Stimulated activated CD4-positive, alpha-beta T cell treated with anti-CD3 and anti-CD28 coated beads, Interleukin-12 subunit alpha, Interleukin-12 subunit beta, amount 100 ng/mL, for 48 hours (primary cell): ENCODE results near the gene MKI67.

Experiments
- DNase-seq, 3 donors: peaks; one replicate each; pipeline ENCODE4 v3.0.0-alpha.2; 2020; ENCODE audit warnings: low read depth in 2 of 3, low spot score in 1 of 3

MKI67 gene

DNA sequence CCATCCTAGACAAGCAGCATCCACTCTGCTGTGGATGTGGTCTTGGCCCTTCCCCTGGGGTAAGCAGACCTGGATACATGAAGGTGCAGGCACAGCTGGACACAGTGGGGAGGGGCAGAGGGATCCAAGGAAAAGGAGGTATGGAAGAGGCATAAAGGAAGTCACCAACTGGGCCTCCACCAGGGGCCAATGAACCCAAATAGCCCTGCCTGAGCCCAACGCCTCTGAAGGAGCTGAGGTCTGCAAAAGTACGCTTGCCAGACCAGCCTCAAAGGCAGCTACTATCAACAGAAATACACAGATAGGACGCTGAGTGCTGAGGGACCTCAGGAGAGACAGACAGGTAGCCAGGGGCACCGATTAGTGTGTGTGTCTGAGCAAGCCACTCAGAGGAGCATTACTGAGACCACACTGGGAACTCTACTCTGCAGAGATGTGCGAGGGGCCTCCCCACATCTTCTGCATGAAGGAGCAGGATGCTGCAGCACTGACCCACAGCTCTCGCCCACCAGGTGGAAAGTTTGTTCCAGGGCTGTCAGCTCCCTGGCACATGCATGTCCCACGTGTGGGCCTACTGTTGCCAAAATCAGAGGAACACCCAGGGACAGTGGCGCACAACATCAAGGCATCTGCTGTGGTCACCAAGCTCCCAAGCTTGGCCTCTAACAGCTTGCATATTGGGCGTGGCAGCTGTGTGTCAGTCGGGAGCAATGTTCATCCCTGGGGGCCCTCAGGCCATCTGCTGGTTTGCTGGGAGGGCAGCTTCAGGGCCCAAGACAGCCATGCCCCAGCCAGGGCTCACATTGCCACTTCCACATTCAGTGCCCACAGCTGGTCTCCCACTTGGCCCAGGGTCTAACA is 40.0 kb downstream of the MKI67 start:
- DNase-seq = no peak

DNA sequence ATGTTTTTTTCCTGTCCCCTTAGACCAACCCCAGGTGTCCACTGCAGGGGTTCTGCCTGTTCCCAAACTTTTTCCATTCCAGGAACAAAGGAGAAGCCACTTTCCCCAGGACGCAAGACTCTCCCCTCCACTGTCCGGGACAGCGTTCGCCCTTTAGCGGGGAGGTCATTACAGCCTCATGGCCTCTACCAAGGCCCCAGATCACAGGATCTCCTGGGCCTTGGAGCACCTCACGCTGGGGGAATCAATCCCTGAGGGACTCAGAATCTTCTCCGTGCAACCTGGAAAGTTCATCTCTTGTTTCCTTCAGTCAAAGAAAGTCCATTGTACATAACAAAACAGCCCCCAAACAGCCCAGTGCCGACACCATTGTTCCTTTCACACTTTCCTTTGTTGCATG is 41.2 kb downstream of the MKI67 start:
- no peak for DNase-seq

GRCh38 chr10:128084364-128084763 is 41.9 kb downstream of the MKI67 start:
- no peak for DNase-seq

DNA sequence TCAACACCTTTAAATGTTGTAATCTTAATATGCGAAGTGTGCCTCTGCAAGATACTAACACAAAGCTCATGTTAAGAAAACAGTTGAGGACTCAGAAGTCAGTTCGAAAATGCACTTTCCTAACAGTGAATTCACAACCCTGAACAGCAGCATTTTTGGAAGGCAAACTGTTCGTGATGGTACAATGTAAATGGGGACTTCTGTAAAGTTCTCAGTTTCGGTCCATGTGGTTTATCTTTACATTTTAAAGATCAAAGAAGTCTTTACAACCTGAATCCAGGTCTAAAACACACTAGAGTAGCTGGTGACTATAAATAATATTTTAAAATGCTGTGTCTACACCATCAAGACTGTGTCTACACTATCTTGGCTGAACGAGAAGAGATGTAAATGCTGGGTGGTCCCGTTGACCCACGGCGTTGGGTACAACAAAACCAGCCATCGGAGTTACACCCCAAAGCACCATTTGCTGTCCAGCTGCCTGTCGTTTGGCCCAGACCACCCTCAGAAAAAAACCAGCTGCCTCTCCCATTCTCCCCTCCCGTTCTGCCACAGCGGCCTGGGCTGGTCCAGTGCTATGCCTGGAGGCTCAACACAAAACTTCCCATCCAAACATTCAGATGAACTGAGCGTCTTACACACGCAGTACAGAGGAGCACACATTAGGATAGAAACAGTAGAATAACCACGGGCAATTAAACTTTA is 42.9 kb downstream of the MKI67 start:
- no peak for DNase-seq

- no peak for DNase-seq
Observed at GRCh38 chr10:128081720-128082119, 44.5 kb downstream of the MKI67 start.

DNA sequence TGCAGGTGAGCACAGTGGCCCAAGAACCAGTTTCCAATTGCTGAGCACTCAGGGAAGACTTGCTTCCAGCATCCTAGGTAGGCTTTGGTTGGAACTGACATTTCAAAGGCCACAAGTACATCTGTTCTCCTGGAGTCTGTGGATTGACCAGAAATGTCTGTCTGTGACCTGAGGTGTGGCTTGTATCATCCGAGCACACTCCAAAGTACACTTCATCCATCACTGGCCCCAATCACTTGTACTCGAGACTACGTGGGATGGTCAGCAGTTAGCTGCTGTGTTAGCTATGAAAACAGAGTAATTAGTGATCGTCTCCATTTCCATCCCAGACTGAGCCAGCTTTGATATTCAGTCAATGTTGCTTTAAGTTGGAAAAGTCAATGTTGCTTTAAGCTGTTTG is 45.0 kb downstream of the MKI67 start:
- DNase-seq = no peak

DNA sequence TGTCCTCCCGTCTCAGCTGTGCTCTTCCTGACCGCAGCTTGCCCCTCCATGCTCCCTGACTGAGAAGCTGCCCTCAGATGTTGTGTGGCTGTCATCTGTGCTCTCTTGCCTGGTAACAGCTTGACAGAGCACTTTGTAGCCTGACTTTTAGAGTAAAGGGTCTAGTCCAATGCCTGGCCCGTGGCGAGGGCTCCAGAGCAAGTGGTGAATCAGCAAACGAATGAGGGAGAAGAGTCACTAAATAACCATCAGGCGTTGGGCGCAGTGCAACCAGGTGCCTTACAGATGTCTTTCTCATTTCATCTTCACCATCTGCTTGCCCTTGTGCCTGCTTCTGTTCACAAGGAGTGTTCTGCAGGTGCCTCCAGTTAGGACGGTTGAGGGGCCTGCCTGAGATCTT is 45.6 kb downstream of the MKI67 start:
- DNase-seq = no peak

DNA sequence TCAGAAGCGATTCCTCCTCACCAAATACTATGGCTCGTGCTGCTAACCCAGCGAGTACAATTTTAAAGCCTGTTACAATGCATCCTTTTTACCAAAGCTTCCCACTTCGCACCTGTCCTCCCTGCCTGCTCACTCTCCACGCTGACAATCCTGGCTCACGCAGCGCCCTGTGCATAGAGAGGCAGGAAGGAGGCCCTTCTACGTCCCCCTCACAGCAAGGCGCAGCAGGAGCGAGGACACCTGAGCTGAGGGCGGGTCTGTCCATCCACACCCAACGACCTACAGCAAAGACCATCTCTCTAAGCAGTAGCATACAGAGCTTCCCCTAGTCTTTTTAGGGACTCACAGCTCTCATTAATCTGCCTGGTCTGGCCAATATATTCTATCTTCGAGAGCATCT is 46.0 kb downstream of the MKI67 start:
- no peak for DNase-seq

GRCh38 chr10:128078136-128078969 is 47.9 kb downstream of the MKI67 start:
- peak in 1 of 3 donors; percentile 37 for DNase-seq

GRCh38 chr10:128077155-128077875 is 48.9 kb downstream of the MKI67 start:
- no peak for DNase-seq

GRCh38 chr10:128074589-128074988 is 51.6 kb downstream of the MKI67 start:
- DNase-seq = no peak

DNA sequence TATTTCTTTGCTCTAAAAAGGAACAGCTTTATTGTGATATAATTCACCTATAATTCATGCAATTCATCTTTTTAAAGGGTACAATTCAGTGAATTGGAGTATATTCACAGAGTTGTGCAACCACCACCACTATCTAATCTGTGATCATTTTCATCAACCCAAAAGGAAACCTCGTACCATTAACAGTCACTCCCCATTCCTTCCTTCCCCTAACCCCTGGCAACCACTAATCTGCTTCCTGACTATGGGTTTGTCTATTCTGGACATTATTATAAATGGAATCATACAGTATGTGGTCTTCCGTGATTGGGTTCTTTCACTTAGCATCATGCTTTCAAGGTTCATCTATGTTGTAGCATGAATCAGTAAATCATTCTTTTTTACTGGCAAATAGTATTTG is 52.3 kb downstream of the MKI67 start:
- no peak for DNase-seq

GRCh38 chr10:128072941-128073645 is 53.1 kb downstream of the MKI67 start:
- DNase-seq = no peak

DNA sequence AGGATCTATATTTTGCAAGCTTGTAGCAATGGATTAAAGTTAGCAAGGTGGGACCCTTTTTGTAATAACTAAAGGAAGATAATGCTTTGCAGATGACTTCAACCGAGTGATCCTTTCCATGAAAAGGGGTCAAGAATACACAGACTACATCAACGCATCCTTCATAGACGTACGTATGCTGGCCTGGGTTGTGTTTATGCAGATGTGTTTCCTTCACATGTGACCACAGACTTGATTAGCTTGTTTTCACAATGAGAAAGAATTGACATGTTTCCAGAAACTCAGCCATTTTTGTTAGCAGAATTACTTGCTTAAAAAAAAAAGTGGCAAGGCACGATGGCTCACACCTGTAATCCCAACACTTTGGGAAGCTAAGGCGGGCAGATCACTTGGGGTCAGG is 54.2 kb downstream of the MKI67 start:
- no peak for DNase-seq

- no peak for DNase-seq
Observed at GRCh38 chr10:128071417-128071782, 54.8 kb downstream of the MKI67 start.

DNA sequence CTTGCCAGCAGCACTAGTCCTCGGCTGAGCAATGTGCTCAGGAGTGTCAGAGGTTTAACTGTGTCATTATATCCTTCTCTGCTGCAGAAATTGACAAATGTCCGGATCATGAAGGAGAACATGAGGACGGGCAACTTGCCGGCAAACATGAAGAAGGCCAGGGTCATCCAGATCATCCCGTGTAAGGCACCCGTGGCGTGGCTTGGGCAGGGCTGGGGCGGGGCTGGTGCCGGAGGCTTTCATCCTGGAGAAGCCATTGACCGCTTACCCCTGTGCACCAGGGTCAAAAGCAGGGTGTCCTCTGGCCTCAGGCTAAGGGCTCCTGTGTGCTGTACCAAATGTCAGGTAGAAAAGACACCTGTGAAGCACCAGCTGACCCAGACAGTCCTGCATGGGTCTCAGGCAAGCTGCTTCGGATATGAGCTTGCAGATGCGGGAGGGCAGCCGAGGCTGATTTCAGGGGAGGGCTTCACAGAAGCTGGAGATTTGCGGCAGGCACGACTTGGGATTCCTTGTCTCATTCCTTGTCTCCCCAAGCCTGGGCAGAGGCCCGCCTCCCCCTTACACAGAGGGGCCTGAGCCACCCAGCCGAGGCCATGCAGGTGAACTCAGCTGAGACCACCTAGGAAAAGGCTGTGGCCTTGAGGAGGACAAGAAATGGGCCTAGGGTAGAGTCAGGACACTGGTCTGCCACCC is 55.4 kb downstream of the MKI67 start:
- no peak for DNase-seq

- no peak for DNase-seq
Observed at GRCh38 chr10:128070161-128070560, 56.1 kb downstream of the MKI67 start.

- DNase-seq = peak; percentile 51 to 75 (median 72)
Observed at GRCh38 chr10:128069351-128070051, 56.7 kb downstream of the MKI67 start.
